ENCODE measurements around the gene CTIF.
A peak's percentile ranks its signal among the peaks of the same experiment; 100 is the strongest.

Gene CTIF

DNA sequence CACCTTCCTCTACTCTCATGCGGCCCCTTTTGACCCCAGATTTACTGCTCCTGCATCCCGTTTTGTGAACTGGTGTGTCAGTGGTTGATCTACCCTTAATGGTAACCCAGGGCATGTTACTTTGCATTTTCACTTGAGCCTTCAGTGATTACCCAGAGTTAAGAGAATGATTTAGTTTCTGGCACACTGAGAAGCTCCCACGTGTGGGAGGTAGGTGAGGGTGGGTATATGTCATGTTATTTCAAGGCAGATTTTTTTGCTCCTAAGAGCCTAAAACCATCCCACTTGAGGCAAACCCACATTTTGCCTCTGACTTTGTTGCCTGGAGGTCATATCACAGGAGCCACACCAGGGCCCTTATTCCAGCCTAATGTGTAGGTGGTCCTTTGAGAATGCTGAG is 186.7 kb downstream of the CTIF start:
- no peak for DNase-seq (ENCODE audit: low read depth, low spot score)

- no peak for DNase-seq (ENCODE audit: low read depth, low spot score)
These were observed 188.8 kb downstream of the CTIF start for GRCh38 chr18:48727681-48728080.

DNA sequence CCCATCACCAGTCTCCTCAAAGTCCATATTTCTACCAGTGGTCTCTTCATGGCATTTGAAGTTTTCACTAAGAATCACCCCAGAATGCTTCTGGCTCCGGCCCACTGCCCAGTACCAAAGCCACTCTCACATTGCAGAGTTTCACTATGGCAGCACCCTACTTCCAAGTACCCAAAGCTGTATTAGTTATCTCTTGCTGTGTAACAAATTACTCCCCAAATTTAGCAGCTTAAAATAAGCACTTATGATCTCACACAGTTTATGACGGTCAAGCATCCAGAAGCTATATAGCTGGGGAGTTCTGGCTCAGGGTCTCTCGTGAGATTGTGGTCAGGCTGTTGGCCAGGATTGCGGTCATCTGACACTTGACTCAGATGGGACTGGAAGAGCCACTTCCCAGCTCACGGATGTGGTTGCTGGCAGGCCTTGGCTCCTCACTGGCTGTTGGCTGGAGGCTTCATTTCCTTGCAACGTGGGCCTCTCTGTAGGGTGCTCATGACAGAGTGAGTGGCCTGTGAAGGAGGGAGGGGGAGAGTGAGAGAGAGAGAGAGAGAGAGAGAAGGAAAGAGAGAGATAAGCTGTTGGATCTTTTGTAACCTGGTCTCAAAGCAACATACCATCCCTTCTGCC is 189.5 kb downstream of the CTIF start:
- peak; percentile 82 for DNase-seq (ENCODE audit: low read depth, low spot score)

- no peak for DNase-seq (ENCODE audit: low read depth, low spot score)
These were observed 190.6 kb downstream of the CTIF start for GRCh38 chr18:48729404-48729803.

- DNase-seq (ENCODE audit: low read depth, low spot score) = no peak
These were observed 191.2 kb downstream of the CTIF start for GRCh38 chr18:48730010-48730409.

- no peak for DNase-seq (ENCODE audit: low read depth, low spot score)
These were observed 194.1 kb downstream of the CTIF start for GRCh38 chr18:48732767-48733424.

DNA sequence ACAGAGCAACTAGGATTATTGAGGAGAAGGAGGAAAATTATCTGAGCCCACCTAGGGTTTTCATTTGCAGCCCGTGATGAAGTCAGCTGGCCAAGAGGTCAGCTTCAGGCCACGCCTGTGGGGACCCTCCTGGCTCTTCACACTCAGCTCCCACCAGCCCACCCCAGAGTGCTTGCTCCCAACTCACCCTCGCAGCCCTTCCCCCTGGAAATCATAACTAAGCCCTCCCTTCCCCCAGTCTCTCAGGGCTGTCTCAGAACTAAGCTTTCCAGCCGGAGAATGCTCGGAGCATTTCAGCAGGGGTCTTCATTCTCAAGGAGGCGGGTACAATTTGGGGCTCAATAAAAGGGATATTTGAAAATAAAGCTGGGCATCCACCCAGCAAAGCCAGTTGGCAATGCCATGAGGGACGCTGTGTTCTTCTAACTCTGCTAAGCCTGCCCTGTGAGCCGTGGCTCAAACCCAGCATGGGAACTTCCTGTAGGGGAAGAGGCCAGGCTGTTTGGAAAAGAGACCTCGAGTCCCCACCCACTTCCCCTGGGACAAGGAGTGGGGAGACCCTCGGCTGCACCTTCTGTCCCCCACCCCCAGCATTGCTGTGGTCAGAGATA is 194.9 kb downstream of the CTIF start:
- no peak for DNase-seq (ENCODE audit: low read depth, low spot score)

DNA sequence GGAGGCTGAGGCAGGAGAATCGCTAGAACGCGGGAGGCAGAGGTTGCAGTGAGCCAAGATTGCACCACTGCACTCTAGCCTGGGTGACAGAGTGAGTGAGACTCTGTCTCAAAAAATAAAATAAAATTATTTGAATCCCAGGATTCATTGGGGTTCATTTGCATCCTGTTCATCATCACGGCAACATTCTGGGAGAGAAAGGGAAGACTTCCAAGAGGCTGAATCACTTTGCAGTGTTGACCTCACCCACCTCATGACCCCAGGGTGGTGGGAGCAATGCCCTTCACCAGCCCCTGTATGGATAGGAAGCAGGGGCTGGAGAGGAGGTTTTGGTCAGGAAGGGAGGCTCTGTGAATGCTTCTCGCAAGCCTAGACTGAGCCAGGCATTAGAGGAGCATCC is 195.6 kb downstream of the CTIF start:
- no peak for DNase-seq (ENCODE audit: low read depth, low spot score)

DNA sequence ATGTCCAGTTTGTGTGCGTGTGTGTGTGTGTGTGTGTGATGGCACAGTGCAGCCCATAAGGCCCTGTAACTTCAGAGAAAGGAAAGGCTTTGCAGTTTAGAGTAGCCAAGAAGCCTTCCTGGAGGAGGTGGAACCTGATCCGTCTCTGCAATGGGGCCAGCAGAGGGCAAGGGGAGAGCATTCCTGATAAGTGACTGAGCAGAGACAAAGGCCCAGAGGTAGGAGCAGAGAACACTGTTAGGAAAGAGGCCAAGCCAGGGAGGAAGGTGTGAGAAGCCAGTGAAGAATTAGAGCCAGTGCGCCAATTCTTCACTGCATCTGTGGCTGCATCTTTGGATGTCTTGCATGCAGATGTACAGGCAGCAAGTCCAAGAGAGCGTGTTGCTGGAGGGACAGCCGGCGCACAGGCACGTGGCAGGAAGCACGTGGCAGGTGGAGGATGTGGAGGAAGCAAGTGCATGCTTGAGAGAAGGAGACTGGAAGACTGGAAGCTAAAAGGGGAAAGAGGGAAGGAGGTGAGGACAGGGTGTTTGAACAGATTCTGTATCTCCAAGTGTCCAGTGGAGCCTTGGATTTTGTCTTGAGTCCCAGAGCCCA is 196.3 kb downstream of the CTIF start:
- no peak for DNase-seq (ENCODE audit: low read depth, low spot score)

- DNase-seq (ENCODE audit: low read depth, low spot score) = no peak
These were observed 196.9 kb downstream of the CTIF start for GRCh38 chr18:48735681-48736255.

- DNase-seq (ENCODE audit: low read depth, low spot score) = no peak
These were observed 197.8 kb downstream of the CTIF start for GRCh38 chr18:48736321-48737260.

- DNase-seq (ENCODE audit: low read depth, low spot score) = no peak
These were observed 200.6 kb downstream of the CTIF start for GRCh38 chr18:48739266-48740067.

- DNase-seq (ENCODE audit: low read depth, low spot score) = no peak
These were observed 201.2 kb downstream of the CTIF start for GRCh38 chr18:48740068-48740440.

DNA sequence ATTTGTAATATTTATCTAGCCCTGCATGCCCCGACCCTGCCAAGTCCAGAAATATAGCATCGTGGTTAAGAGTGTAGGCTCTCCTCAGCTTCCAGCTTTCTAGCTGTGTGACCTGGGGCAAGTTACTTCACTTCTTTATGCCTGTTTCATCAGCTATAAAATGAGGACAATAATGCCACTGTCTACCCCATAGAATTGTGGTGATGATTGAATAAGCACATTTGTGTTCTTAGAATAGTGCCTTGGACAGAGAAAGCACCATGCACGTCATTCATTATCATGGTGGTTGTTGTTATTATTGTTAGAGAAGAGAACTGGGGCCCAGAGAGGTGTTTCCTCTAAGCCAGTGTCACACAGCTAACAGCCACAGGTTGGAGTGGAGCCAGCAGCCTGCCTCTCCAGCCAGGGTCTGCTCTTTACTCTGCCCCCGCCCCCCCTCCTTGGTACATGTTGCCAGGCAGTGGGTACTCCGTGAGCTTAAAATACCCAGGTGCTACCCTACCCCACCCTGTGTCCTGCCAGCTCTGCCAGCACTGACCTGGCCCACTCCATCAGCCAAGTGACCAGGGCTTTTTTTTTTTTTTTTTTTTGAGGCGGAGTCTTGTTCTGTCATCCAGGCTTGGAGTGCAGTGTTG is 202.1 kb downstream of the CTIF start:
- no peak for DNase-seq (ENCODE audit: low read depth, low spot score)

DNA sequence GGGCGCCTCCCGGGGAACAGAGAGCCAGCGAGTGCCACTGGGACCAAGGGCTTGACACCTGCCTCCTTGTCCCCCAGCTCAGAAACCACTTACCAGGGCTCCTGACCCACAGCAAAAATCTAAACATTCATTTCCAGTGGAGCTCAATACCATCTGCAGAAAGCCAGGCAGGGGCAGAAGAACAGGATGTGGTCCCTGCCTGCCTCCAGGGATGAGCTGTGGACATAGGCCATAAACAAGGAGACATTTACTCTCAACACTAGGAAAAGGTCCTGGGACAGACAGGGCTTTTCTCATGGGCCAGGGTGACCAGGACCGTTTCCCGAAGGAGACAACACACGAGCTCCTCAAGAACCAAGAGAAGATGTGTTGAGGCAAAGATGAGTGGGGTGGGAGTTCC is 203.0 kb downstream of the CTIF start:
- no peak for DNase-seq (ENCODE audit: low read depth, low spot score)

DNA sequence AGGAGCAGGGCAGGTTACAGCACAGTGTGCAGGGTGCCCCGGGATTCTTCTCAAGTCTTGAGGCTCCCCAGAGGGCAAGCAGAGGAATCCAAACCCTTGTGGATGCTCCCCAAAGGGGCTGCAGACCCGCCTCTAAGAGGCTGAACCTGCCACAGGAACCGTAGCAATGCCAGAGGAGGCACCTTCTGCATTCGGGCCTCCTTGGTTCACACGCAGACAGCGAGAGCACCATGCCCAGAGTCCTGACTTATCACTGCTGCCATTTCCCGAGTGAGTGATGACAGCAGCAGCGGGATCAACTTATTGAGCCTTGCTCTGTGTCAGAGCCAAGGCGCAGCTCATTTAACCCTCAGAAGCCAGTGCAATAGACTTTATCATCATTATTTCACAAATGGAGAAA is 203.5 kb downstream of the CTIF start:
- DNase-seq (ENCODE audit: low read depth, low spot score) = no peak

GRCh38 chr18:48742706-48743475 is 204.1 kb downstream of the CTIF start:
- DNase-seq (ENCODE audit: low read depth, low spot score) = no peak

GRCh38 chr18:48743886-48744285 is 205.1 kb downstream of the CTIF start:
- no peak for DNase-seq (ENCODE audit: low read depth, low spot score)

- DNase-seq (ENCODE audit: low read depth, low spot score) = no peak
These were observed 206.5 kb downstream of the CTIF start for GRCh38 chr18:48745293-48745692.

Measured in smooth muscle cell of the brain vasculature (primary cell).